GM19452 (cell line): ENCODE data around the gene CADPS.

Experiments
- ATAC-seq: cut with Tn5 transposase; IDR thresholded peaks from one replicate; pipeline ENCODE4 v1.9.1; 2021; ENCODE audit not compliant: unreplicated experiment

CADPS gene

DNA sequence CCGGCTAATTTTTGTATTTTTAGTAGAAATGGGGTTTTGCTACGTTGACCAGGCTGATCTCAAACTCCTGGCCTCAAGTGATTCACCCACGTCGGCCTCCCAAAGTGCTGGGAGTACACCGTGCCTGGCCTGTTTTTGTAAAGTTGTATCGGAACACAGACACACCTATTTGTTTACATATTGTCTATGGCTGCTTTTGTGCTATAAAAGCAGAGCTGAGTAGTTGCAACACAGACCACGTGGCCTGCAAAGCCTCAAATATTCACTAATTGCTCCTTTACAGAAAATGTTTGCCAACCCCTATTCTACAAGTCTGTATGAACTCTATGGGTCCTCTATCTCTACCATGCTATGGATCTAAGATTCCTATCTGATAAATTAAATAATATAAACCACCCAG lies 175.5 kb downstream of the CADPS start:
- ATAC-seq = no peak

- no peak for ATAC-seq
Measured at GRCh38 chr3:62696011-62696410, 179.2 kb downstream of the CADPS start.

- ATAC-seq = no peak
Measured at GRCh38 chr3:62688812-62689211, 186.4 kb downstream of the CADPS start.

GRCh38 chr3:62688050-62688449 lies 187.2 kb downstream of the CADPS start:
- ATAC-seq = no peak

GRCh38 chr3:62686503-62687294 lies 188.5 kb downstream of the CADPS start:
- no peak for ATAC-seq

GRCh38 chr3:62682826-62683225 lies 192.4 kb downstream of the CADPS start:
- ATAC-seq = no peak

GRCh38 chr3:62679988-62680387 lies 195.2 kb downstream of the CADPS start:
- no peak for ATAC-seq

- no peak for ATAC-seq
Measured at GRCh38 chr3:62678841-62679240, 196.4 kb downstream of the CADPS start.

DNA sequence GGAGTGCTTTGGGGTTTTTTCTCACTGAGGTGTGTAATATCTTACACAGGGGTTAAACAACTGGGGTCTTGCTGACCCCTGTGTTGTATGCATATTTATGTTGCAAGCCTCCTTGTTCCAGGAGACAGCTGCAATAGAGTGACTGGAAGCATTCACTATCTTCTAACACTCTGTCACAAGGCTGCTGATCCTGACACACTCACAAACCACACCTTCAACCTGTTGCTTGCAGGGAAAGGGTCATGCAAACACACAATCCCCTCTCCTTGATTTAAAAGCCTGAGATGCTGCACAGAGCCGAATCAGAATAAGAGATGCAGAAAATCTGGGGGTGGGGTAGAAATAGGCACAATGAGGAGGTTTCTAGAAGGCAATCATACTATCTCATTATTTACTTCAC lies 197.3 kb downstream of the CADPS start:
- no peak for ATAC-seq

DNA sequence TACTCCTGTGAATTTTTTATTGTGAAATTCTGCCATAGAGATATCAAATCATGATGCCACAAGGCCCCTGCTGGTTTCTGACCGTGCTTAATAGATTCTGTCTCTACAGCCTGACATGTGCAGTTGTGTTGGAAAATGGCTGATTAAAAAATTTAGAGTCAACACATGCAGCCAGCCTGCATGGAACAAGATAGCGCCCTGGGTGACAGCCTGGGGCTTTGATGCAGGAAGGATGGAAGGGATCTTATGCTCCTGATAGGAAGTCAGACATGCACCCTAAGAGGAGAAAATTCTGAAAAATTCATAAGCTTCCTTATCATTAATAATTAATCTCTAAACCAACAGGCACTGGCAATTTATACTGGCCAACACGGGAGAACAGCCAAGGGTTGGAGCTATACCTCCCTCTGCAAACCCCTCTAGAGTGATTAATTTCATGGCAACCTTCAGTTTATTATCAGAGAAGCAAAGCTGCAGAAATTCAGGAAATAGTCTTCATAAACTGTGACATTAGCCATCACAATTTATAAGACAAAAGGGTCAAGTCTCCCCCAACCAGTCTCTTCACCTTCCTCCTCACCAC lies 198.4 kb downstream of the CADPS start:
- ATAC-seq = no peak

- no peak for ATAC-seq
Measured at GRCh38 chr3:62675492-62675891, 199.7 kb downstream of the CADPS start.

- no peak for ATAC-seq
Measured at GRCh38 chr3:62672988-62673313, 202.3 kb downstream of the CADPS start.

DNA sequence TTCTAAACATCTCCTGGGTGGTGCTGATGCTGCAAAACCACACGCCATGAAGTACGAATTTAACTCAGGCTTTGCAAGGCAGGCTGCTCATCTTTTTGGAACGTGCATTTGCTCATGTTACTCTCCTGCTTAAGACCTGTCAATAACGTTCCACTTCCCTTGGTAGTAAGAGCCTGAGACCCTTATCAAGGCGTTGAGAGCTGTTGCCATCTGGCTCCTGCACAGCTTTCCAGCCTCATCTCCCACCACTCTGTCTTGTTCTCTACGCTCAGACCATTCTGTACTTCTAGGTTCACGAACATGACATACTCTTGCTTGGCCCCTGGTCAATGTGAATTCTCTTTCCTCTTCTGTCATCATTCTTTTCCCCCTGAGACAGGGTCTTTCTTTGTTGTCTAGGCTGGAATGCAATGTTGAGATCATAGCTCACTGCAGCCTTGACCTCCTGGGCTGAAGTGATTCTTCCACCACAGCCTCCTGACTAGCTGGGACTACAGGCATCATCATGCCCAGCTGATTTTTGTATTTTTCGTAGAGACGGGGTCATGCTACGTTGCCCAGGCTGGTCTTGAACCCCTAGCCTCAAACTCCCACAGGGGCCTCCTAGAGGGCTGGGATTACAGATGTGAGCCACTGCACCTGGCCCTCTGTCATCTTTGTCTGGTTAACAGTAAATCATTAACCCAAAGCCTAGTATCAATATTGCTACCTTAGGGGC lies 202.8 kb downstream of the CADPS start:
- ATAC-seq = peak; percentile 74

- no peak for ATAC-seq
Measured at GRCh38 chr3:62670351-62670750, 204.9 kb downstream of the CADPS start.

GRCh38 chr3:62669161-62669560 lies 206.1 kb downstream of the CADPS start:
- ATAC-seq = no peak

- no peak for ATAC-seq
Measured at GRCh38 chr3:62667714-62668113, 207.5 kb downstream of the CADPS start.

DNA sequence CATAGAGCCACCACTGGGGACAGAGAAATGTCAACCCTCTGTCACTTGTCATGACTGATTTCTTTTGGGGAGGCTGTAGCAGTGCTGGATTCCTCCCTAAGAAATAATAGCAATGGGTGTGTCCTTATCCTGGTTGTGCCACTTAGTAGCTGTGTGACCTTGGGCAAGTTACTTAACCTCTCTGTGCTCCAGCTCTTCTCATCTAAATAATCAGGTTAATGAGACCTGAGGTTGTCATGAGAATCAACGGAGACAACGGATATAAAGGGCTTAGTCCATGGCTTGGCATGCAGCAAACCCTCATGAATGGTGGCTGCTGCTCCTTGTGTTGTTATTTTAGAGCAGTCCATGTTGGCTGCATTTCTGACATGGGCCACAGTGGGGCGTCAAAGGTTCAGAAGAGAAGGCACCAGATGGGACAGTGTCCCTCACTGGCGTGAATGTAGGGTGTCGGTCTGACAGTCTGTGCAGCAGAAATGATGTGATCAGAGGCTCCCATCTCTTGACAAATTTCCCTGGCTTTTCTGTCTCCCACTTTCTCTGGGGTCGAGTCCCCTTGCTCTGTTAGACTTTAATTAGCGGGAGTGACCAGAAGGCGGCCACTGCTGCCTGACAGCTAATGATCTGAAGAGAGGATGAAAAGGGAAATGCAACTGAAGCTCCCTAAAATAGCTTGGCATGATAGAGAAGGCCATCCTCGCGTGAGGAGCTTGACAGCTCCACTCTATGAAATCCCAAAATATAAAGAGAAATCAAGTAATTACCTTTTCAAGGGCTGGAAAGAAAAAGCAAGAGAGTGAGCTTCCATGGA lies 209.4 kb downstream of the CADPS start:
- peak; percentile 69 for ATAC-seq

- no peak for ATAC-seq
Measured at GRCh38 chr3:62662677-62663076, 212.5 kb downstream of the CADPS start.

DNA sequence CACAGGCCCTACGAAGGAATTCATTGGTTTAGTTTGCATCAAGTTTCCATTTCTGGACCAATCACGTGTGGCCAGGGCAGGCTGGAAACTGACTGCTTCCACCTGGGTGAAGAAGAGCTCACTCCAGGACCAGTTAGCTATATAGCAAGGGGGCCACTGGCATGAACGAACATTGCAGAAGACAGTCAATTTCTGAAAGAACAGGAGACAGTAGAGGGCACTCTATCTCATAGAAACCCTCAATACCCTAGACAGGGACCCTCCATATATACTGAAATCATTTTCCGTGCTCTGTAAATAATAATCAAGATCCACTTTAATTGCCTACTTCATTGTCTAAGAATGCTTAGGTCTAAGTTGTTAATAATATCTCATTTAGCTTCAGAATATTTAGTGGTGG lies 215.6 kb downstream of the CADPS start:
- no peak for ATAC-seq

DNA sequence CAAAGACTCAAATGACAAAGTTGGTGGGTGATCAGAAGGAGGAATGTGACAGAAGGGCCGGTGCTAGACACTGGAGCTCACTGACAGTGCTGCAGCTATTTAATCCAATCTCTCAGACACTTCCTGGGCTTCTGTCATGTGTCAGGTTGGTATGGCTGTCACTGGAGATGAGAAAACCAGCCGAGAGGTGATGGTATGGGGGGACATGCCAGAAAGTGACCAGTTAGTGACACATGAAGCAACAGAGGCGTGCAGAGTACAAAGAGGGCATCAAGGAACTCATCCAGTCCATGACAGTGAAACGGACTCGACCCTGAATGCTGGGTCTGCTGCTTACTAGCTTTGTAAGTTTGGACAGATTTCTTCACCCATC lies 219.5 kb downstream of the CADPS start:
- no peak for ATAC-seq

DNA sequence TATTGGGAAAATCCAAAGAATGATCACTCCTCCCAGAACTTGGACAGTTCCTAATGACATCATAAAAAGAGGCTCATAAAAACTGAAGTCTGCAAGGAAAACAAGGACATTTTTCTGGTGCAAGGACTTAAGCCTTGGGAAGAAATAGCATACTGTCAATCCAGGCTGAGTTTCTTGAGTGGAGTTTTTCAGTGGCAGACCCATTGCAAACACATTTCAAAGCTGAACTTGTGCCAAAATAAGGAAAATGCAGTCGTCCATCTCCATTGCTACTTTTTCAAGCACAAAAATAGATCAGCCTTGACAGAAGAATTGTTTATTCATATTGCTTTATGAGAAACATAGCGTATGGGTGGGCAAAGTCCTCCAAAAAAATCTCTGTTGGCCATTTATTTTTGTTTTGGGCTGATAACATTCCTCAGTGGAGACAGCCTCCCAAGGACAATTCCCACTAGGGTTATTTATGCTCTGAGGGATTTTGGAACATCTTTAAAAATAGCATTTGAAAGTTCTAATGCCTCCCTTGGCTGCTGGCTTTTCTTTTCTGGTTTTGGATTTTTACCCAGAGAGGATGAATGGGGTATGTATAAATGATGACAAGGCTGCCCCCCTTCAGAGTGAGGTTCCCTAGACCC lies 220.0 kb downstream of the CADPS start:
- ATAC-seq = no peak
